CD4-positive, alpha-beta memory T cell (primary cell): ENCODE results near the gene C3orf22. TPM values are rescaled to one million over a fixed set of nuclear protein-coding genes. Genes with fewer than 3 reads are reported as not detected.
A peak's percentile ranks its signal among the peaks of the same experiment; 100 is the strongest.

Source experiments
- CTCF ChIA-PET: fragments of 350-600 bp; sonication (Branson Sonifier 250); formaldehyde crosslinking; loops from one replicate; lab custom pipeline; 2021; ENCODE audit warnings: inconsistent platforms; ENCODE audit not compliant: partially characterized antibody; lab: Charles Lee
- POLR2A ChIA-PET: fragments of 350-600 bp; sonication (Branson Sonifier 250); formaldehyde crosslinking; loops from one replicate; lab custom pipeline; 2021; ENCODE audit not compliant: partially characterized antibody; lab: Charles Lee
- DNase-seq, 5 donors: peaks; one replicate each; pipeline versions ENCODE4 v3.0.0 to v3.0.0-alpha.2; 2020 to 2022; ENCODE audit warnings: mixed read lengths in 1 of 5
- H3K27ac ChIP-seq: one replicate; pipeline ENCODE4 v1.7.0; 2013; ENCODE audit warnings: low read depth, low read length
- H3K27me3 ChIP-seq: 2 replicates; pipeline ENCODE4 v1.7.0; 2013; ENCODE audit warnings: mild to moderate bottlenecking, low read length, moderate library complexity; ENCODE audit not compliant: insufficient read depth
- H3K36me3 ChIP-seq: 2 replicates; pipeline ENCODE4 v1.7.0; 2013; ENCODE audit warnings: mild to moderate bottlenecking, low read length, moderate library complexity; ENCODE audit not compliant: insufficient read depth
- H3K4me1 ChIP-seq: 2 replicates; pipeline ENCODE4 v1.7.0; 2013; ENCODE audit warnings: mild to moderate bottlenecking, low read length, moderate library complexity; ENCODE audit not compliant: insufficient read depth
- H3K4me3 ChIP-seq, 2 donors: one replicate each; pipeline ENCODE4 v1.7.0; 2013; ENCODE audit warnings: low read length in 2 of 2, mild to moderate bottlenecking in 1 of 2
- H3K9me3 ChIP-seq, 2 donors: one replicate each; pipeline ENCODE4 v1.7.0; 2013; ENCODE audit warnings: low read length in 2 of 2, control low read depth in 1 of 2; ENCODE audit not compliant: control insufficient read depth in 1 of 2
- H3K27ac Mint-ChIP-seq, 7 donors: one replicate each; pipeline ENCODE4 v1.8.0; 2020 to 2021; ENCODE audit warnings: mixed read lengths in 7 of 7, mild to moderate bottlenecking in 6 of 7, inconsistent platforms in 3 of 7, moderate library complexity in 3 of 7
- H3K27me3 Mint-ChIP-seq, 2 donors: one replicate each; pipeline ENCODE4 v1.8.0; 2020 to 2021; ENCODE audit warnings: mixed read lengths in 2 of 2
- H3K36me3 Mint-ChIP-seq, 2 donors: one replicate each; pipeline ENCODE4 v1.8.0; 2020 to 2021; ENCODE audit warnings: mixed read lengths in 2 of 2, inconsistent platforms in 1 of 2, mild to moderate bottlenecking in 1 of 2
- H3K4me1 Mint-ChIP-seq, 4 donors: one replicate each; pipeline ENCODE4 v1.8.0; 2020 to 2021; ENCODE audit warnings: mixed read lengths in 4 of 4, mild to moderate bottlenecking in 1 of 4
- H3K4me3 Mint-ChIP-seq, 8 donors: one replicate each; pipeline ENCODE4 v1.8.0; 2020 to 2021; ENCODE audit warnings: mixed read lengths in 8 of 8, mild to moderate bottlenecking in 7 of 8, moderate library complexity in 6 of 8, inconsistent platforms in 3 of 8
- H3K9me3 Mint-ChIP-seq, 8 donors: one replicate each; pipeline ENCODE4 v1.8.0; 2020 to 2021; ENCODE audit warnings: mixed read lengths in 8 of 8, mild to moderate bottlenecking in 5 of 8, inconsistent platforms in 3 of 8, moderate library complexity in 1 of 8
- intact Hi-C: fragments of 100-400 bp; cut with micrococcal nuclease; formaldehyde crosslinking; loops from one replicate; pipeline ENCODE4 v1.15.1; 2023
- polyA plus RNA-seq, 2 donors: library from polyadenylated mRNA; unstranded; fragments of 300-500 nt; fragmentation: Illumina TruSeq; gene quantifications; one replicate each; pipeline ENCODE4 v1.2.3, GENCODE V29; 2021
- total RNA-seq, 2 experiments: library from RNA; stranded (reverse); gene quantifications; one replicate each; pipeline ENCODE4 v1.2.3, GENCODE V29; 2021

Gene C3orf22
- total and polyA plus RNA-seq, 4 experiments from 2014 or later = not detected

DNA sequence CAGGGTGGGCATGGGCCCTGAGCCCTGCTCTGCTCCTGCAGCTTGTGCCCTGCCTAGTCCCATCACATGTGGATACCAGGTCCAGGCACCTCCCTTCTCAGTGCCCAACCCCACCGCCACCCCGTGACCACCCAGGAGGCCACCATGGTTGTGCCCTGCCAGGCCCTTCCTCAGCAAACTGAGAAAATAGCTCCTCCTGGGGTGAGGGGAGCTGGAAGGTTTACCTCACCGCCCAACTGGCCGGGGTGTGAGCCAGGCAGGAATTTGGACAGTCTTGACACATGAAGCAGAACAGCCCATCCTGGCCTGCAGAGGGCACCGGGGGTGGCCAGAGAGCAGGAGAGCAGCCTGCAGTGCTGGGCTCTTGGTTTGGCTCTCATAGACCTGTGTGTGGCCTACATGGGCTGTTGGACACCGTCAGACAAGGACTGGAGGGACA, 11.4 kb upstream of the C3orf22 start:
- Mint-ChIP-seq H3K27me3 (peaks cover 13 to 23% of the 10 kb centered on the region in 2 donors), H3K36me3 (no peaks in the 10 kb centered on the region), H3K9me3 (peaks cover 0 to 2% (median 0%) of the 10 kb centered on the region in 8 donors), H3K4me3 (no peak overlapping the region), H3K4me1 (no peaks in the 10 kb centered on the region), H3K27ac (no peak overlapping the region)
- POLR2A ChIA-PET = no interaction called here
- Histone ChIP-seq H3K4me1 (no peaks in the 10 kb centered on the region), H3K4me3 (no peak overlapping the region), H3K27ac (no peak overlapping the region), H3K36me3 (no peaks in the 10 kb centered on the region), H3K9me3 (no peaks in the 10 kb centered on the region), H3K27me3 (peaks cover 2% of the 10 kb centered on the region)
- intact Hi-C loops = no loop called here
- DNase-seq = no peak
- CTCF ChIA-PET = no interaction called here

GRCh38 chr3:126569390-126569975, 10.8 kb upstream of the C3orf22 start:
- Histone ChIP-seq H3K36me3 (no peaks in the 10 kb centered on the region), H3K9me3 (no peaks in the 10 kb centered on the region), H3K27me3 (no peaks in the 10 kb centered on the region), H3K27ac (no peak overlapping the region), H3K4me1 (no peaks in the 10 kb centered on the region), H3K4me3 (no peak overlapping the region)
- Mint-ChIP-seq H3K9me3 (peaks cover 0 to 5% (median 0%) of the 10 kb centered on the region in 8 donors), H3K27ac (no peak overlapping the region), H3K4me3 (no peak overlapping the region), H3K36me3 (no peaks in the 10 kb centered on the region), H3K4me1 (no peaks in the 10 kb centered on the region), H3K27me3 (peaks cover 12 to 22% of the 10 kb centered on the region in 2 donors)
- DNase-seq = no peak
- intact Hi-C loops = no loop called here
- ChIA-PET CTCF (no interaction called here), POLR2A (no interaction called here)

DNA sequence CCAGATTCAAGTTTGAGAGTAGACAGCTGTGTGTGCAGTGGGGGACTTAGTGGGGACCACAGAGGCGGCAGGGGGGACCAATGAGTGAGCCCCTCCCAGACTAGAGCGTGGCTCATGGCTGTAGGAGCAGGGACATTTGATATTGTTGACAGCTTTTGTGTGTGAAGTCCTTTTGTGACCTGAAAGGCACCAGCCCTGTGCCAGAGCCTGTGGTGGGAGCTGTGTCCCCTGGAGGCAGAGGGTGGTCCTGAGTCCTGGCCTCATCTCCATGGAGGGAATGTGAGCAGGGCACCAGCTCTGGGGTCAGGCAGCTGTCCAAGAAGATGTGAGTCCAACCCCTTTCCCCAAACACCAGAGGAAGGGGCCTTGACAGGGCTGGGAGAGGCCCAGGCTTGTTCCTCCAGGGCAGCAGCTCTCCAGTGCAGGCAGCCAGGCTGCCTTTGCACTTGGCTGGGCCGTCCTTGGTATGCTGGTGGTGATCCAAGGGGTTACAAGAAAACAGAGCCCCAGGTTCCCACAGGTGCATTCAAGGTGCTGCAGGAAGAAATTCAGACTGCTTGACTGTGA, 10.1 kb upstream of the C3orf22 start:
- intact Hi-C loops = no loop called here
- Histone ChIP-seq H3K4me3 (no peak overlapping the region), H3K27me3 (no peaks in the 10 kb centered on the region), H3K27ac (no peak overlapping the region), H3K9me3 (no peaks in the 10 kb centered on the region), H3K36me3 (no peaks in the 10 kb centered on the region), H3K4me1 (no peaks in the 10 kb centered on the region)
- DNase-seq = no peak
- Mint-ChIP-seq H3K4me3 (no peak overlapping the region), H3K27ac (peak overlapping the region in 1 of 7 donors; percentile 75), H3K9me3 (peaks cover 0 to 5% (median 0%) of the 10 kb centered on the region in 8 donors), H3K4me1 (no peaks in the 10 kb centered on the region), H3K36me3 (no peaks in the 10 kb centered on the region), H3K27me3 (peaks cover 12 to 22% of the 10 kb centered on the region in 2 donors)
- CTCF ChIA-PET = no interaction called here
- POLR2A ChIA-PET = no interaction called here

DNA sequence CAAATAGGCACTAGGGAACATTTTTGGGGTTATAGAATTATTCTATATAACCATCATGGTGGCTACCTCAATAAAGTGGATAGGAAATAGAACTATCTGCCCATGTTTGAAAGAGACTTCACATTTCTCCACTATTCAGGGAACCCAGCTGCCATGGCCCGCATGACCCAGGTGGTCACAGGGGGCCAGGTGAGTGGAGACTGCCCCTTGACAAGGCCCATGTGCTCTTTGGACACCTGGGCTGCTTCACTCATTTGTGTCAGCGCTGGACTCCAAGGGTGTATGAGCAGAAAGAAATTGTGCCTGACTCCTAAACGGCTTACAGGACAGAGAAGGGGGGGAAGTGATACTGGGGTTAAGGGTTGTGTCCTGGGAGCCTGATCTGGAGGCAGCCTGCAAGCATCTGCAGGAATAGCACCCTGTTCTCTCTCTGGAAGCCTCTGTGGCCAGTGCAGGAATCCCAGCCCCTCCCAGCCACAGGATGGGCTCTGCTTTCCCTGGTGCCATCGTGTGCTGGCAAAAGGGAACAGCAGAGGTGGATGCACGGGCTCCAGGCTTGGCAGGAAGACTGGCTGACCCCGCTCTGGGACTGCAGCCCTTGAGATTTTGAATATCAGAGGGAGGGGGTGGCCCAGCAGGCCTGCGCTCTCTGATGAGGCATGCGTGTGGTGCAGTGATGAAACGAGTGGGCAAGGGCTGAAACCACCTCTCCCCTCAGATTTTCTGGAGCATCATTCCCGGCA, 9.1 kb upstream of the C3orf22 start:
- POLR2A ChIA-PET = no interaction called here
- H3K27me3 Mint-ChIP-seq = peaks cover 13 to 20% of the 10 kb centered on the region in 2 donors

GRCh38 chr3:126562737-126563276, 4.1 kb upstream of the C3orf22 start:
- Histone ChIP-seq H3K36me3 (no peaks in the 10 kb centered on the region), H3K4me1 (no peaks in the 10 kb centered on the region), H3K27ac (no peak overlapping the region), H3K4me3 (no peak overlapping the region), H3K9me3 (no peaks in the 10 kb centered on the region), H3K27me3 (no peaks in the 10 kb centered on the region)
- peaks cover 11 to 20% of the 10 kb centered on the region in 2 donors for H3K27me3 Mint-ChIP-seq
- no peak overlapping the region for H3K27ac Mint-ChIP-seq
- ChIA-PET POLR2A (no interaction called here), CTCF (no interaction called here)
- H3K4me1 Mint-ChIP-seq = no peaks in the 10 kb centered on the region
- intact Hi-C loops = no loop called here
- H3K36me3 Mint-ChIP-seq = no peaks in the 10 kb centered on the region
- DNase-seq = no peak
- peaks cover 2 to 22% (median 9%) of the 10 kb centered on the region in 8 donors for H3K9me3 Mint-ChIP-seq
- H3K4me3 Mint-ChIP-seq = no peak overlapping the region

More for the DNA sequence above, 9.1 kb upstream of the C3orf22 start:
- CTCF ChIA-PET = no interaction called here
- Histone ChIP-seq H3K4me1 (no peaks in the 10 kb centered on the region), H3K36me3 (no peaks in the 10 kb centered on the region), H3K4me3 (no peak overlapping the region), H3K27me3 (no peaks in the 10 kb centered on the region), H3K9me3 (no peaks in the 10 kb centered on the region), H3K27ac (no peak overlapping the region)
- H3K27ac Mint-ChIP-seq = no peak overlapping the region
- no peak for DNase-seq
- peaks cover 0 to 8% (median 2%) of the 10 kb centered on the region in 8 donors for H3K9me3 Mint-ChIP-seq
- intact Hi-C loops = no loop called here
- no peaks in the 10 kb centered on the region for H3K36me3 Mint-ChIP-seq
- H3K4me3 Mint-ChIP-seq = no peak overlapping the region
- no peaks in the 10 kb centered on the region for H3K4me1 Mint-ChIP-seq

- no peak overlapping the region for H3K4me3 Mint-ChIP-seq
These were observed 971 bp downstream of the C3orf22 start for GRCh38 chr3:126557761-126558160.

DNA sequence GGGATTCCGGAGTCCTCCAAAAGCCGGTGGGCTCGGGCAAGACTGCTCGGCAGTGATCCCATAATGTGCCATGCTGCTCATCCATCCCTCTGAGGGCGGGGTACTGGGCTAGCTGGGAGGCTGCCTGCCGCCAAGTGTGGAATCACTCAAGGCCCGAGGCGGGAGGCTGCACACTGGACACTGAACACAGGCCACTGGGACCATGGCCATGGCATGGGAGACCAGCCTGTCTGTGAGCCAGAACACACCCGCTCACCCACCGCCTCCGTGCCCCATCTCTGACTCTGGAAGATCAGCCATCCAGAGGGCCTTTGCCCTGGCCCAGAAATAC, 1.4 kb downstream of the C3orf22 start:
- intact Hi-C loops = no loop called here
- no peak for DNase-seq
- Mint-ChIP-seq H3K4me1 (no peaks in the 10 kb centered on the region), H3K9me3 (peaks cover 0 to 9% (median 5%) of the 10 kb centered on the region in 8 donors), H3K36me3 (no peaks in the 10 kb centered on the region), H3K27me3 (peaks cover 2 to 4% of the 10 kb centered on the region in 2 donors), H3K27ac (no peak overlapping the region), H3K4me3 (no peak overlapping the region)
- no peaks in the 10 kb centered on the region for H3K4me1 ChIP-seq
- no peaks in the 10 kb centered on the region for H3K36me3 ChIP-seq
- no peaks in the 10 kb centered on the region for H3K9me3 ChIP-seq
- no peaks in the 10 kb centered on the region for H3K27me3 ChIP-seq
- no peak overlapping the region for H3K4me3 ChIP-seq
- CTCF ChIA-PET = no interaction called here
- POLR2A ChIA-PET = no interaction called here
- H3K27ac ChIP-seq = no peak overlapping the region

More at GRCh38 chr3:126557761-126558160, 971 bp downstream of the C3orf22 start:
- ChIA-PET CTCF (no interaction called here), POLR2A (no interaction called here)
- no peak for DNase-seq
- Mint-ChIP-seq H3K4me1 (no peaks in the 10 kb centered on the region), H3K9me3 (peaks cover 0 to 13% (median 7%) of the 10 kb centered on the region in 8 donors), H3K27me3 (peaks cover 2 to 4% of the 10 kb centered on the region in 2 donors), H3K27ac (no peak overlapping the region), H3K36me3 (no peaks in the 10 kb centered on the region)
- H3K27ac ChIP-seq = no peak overlapping the region
- no peaks in the 10 kb centered on the region for H3K27me3 ChIP-seq
- no peaks in the 10 kb centered on the region for H3K4me1 ChIP-seq
- no peaks in the 10 kb centered on the region for H3K36me3 ChIP-seq
- H3K4me3 ChIP-seq = no peak overlapping the region
- intact Hi-C loops = no loop called here
- no peaks in the 10 kb centered on the region for H3K9me3 ChIP-seq
